Activated CD4-positive, alpha-beta T cell treated with anti-CD3 and anti-CD28 coated beads for 36 hours (primary cell): Measurements from ENCODE around the gene OSBPL10. TPM values are rescaled to one million over a fixed set of nuclear protein-coding genes. Genes with fewer than 3 reads are reported as not detected.
A peak's percentile ranks its signal among the peaks of the same experiment; 100 is the strongest.

Experiments
- ATAC-seq: fragments of 200-7000 bp; cut with Tn5 transposase; one replicate; pipeline ENCODE4 v1.10.0; 2021; ENCODE audit warnings: mild to moderate bottlenecking, moderate library complexity
- CTCF ChIA-PET: fragments of 350-600 bp; sonication (Branson Sonifier 250); formaldehyde crosslinking; loops from one replicate; lab custom pipeline; 2021; ENCODE audit warnings: antibody characterized with exemption; lab: Charles Lee
- POLR2A ChIA-PET: fragments of 350-600 bp; sonication (Branson Sonifier 250); formaldehyde crosslinking; loops from one replicate; lab custom pipeline; 2021; ENCODE audit warnings: antibody characterized with exemption, inconsistent platforms; lab: Charles Lee
- DNase-seq: peaks from one replicate; pipeline ENCODE4 v3.0.0-alpha.2; 2020
- H3K27ac Mint-ChIP-seq: one replicate; pipeline ENCODE4 v1.8.0; 2021; ENCODE audit warnings: mixed read lengths
- H3K27me3 Mint-ChIP-seq: one replicate; pipeline ENCODE4 v1.8.0; 2021; ENCODE audit warnings: mixed read lengths
- H3K36me3 Mint-ChIP-seq: one replicate; pipeline ENCODE4 v1.8.0; 2021; ENCODE audit warnings: low read depth, mixed read lengths
- H3K4me1 Mint-ChIP-seq: one replicate; pipeline ENCODE4 v1.8.0; 2021; ENCODE audit warnings: mixed read lengths
- H3K4me3 Mint-ChIP-seq: one replicate; pipeline ENCODE4 v1.8.0; 2021; ENCODE audit warnings: mild to moderate bottlenecking, moderate library complexity, mixed read lengths
- H3K9me3 Mint-ChIP-seq: one replicate; pipeline ENCODE4 v1.8.0; 2021; ENCODE audit warnings: low read depth, mixed read lengths
- intact Hi-C, 2 experiments: fragments of 100-400 bp; cut with DNase I in 1 of 2; cut with micrococcal nuclease in 1 of 2; formaldehyde crosslinking; loops; one replicate each; pipeline versions ENCODE4 v1.14.2 to v1.15.1; 2022 to 2024; cut with DNase I, micrococcal nuclease
- total RNA-seq, 2 experiments: library from RNA; stranded (reverse); gene quantifications; one replicate each; pipeline ENCODE4 v1.2.3, GENCODE V29; 2021

Gene OSBPL10
- total RNA-seq, 2 experiments from 2014 or later: 11.2 to 11.8 TPM

DNA sequence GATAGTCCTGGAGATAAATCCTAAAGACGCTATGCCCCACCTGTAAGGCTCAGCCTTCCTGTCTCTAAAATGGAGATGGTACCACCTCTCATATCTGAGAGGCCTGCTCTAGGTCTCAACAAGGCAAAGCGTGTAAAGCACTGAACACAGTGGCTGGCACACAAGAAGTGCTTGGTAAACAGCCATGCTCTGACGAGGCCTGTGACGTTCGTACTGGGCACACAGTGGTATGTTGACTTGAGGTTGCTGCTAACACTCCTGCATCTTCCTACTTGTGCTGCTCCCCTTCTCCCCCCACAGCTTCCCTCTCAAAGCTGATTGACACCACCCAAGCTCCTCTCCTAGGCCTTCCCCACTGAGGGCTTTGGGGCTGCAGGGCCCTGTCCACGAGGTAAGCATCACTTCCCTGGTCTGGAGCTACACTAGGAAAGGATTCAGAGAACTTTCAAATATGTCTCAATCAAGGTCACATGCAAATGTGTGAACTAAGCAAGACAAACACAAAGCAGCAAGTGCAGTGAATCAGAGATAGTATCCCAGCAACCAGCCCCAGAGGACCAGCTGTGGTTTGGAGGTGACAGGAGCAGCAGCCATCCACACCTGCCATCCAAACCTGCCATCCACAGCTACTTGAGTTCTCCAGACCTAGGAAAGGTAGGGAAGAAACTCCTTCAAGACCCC lies 270.8 kb downstream of the OSBPL10 start:
- no peak overlapping the region for H3K27ac Mint-ChIP-seq
- H3K9me3 Mint-ChIP-seq: no peaks in the 10 kb centered on the region
- H3K36me3 Mint-ChIP-seq: no peaks in the 10 kb centered on the region
- intact Hi-C loops: no loop called here
- ChIA-PET CTCF (no interaction called here), POLR2A (no interaction called here)
- no peak for DNase-seq
- H3K4me1 Mint-ChIP-seq: peaks cover under 1% of the 10 kb centered on the region
- no peak for ATAC-seq
- peaks cover 3% of the 10 kb centered on the region for H3K27me3 Mint-ChIP-seq
- H3K4me3 Mint-ChIP-seq: no peak overlapping the region

DNA sequence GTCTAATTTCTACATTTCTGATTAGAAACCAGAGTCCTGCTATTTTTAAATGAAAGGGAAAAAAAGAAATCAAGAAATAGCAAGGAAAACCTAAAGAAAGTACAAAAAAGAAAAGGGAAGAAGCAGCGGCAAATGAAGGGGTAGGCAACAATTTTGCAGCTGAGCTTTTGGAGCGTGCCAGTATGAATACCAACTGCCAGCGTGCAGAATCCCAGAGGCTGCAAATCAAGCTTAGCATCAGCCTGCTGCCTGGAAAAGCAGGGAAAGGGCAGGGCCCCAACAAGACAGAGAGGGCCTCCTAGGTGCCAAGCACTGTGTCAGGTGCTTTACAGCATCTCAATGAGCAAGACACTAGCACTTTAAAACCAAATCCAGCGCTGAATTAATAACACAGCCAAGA lies 271.5 kb downstream of the OSBPL10 start:
- H3K27ac Mint-ChIP-seq: no peak overlapping the region
- H3K27me3 Mint-ChIP-seq: peaks cover 3% of the 10 kb centered on the region
- ATAC-seq (no peak), DNase-seq (no peak)
- H3K9me3 Mint-ChIP-seq: no peaks in the 10 kb centered on the region
- H3K36me3 Mint-ChIP-seq: no peaks in the 10 kb centered on the region
- ChIA-PET CTCF (interaction anchor here (1.0 kb wide), 1 partner anchor 35 kb away, joined by 4 read pairs; no protein-coding TSS in a partner anchor), POLR2A (no interaction called here)
- H3K4me1 Mint-ChIP-seq: peaks cover 7% of the 10 kb centered on the region
- H3K4me3 Mint-ChIP-seq: no peak overlapping the region
- intact Hi-C loops: loop anchor here in 1 of 2 experiments (10.0 kb wide), 2 partner anchors 75 to 565 kb away; no protein-coding TSS in a partner anchor

DNA sequence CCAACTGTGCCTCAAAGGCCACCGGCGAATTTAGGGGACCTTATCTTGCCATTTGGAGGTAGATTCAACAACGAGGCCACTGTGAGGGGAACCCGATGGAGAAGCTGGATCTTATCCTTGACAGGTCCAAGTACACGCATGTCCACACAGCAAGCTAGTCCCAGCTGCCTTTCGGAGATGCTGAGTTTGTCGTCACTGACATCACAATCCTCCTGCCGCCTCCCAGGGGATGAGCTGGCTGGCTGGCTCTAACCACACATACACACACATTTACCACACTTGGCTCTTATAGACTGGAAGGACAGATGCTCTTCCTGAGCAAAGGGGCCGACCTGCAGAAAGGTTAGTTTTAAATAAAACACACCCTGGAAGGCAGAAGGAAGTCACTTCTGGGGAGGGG lies 272.1 kb downstream of the OSBPL10 start:
- ATAC-seq: no peak
- Mint-ChIP-seq H3K27ac (no peak overlapping the region), H3K27me3 (peaks cover 3% of the 10 kb centered on the region), H3K36me3 (no peaks in the 10 kb centered on the region), H3K4me1 (peaks cover 13% of the 10 kb centered on the region), H3K4me3 (no peak overlapping the region), H3K9me3 (no peaks in the 10 kb centered on the region)
- intact Hi-C loops: loop anchor here in 1 of 2 experiments (10.0 kb wide), 2 partner anchors 74 to 564 kb away; no protein-coding TSS in a partner anchor
- CTCF ChIA-PET: interaction anchor here (1.0 kb wide), 1 partner anchor 35 kb away, joined by 4 read pairs; no protein-coding TSS in a partner anchor
- DNase-seq: no peak
- POLR2A ChIA-PET: no interaction called here

- CTCF ChIA-PET: interaction anchor here (0.7 kb wide), 1 partner anchor 15 kb away, joined by 3 read pairs; no protein-coding TSS in a partner anchor
- Mint-ChIP-seq H3K36me3 (no peaks in the 10 kb centered on the region), H3K27ac (no peak overlapping the region), H3K9me3 (no peaks in the 10 kb centered on the region), H3K27me3 (peaks cover 5% of the 10 kb centered on the region), H3K4me3 (no peak overlapping the region), H3K4me1 (peaks cover 13% of the 10 kb centered on the region)
- no peak for DNase-seq
- no peak for ATAC-seq
- intact Hi-C loops: loop anchor here in 1 of 2 experiments (10.0 kb wide), 2 partner anchors 72 to 562 kb away; no protein-coding TSS in a partner anchor
- POLR2A ChIA-PET: no interaction called here
Measured at GRCh38 chr3:31707286-31707685, 273.8 kb downstream of the OSBPL10 start.

DNA sequence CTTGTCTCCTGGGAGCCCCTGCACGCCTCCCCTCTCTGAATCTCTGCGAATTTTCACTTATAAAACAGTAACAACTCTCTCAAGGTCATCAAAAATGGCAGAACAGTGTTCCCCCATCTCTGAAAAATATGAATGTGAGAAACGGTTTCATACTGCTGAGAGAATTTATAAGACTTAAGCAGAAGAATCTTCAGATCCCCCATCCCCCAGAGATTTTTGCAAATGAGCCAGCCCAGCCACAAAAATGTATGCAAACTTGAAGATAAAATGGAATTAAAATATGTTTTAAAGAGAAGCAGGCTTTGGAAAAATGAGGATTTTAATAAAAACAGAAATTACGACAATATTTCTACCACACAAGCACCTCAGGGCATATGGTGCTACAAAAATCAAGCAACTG lies 275.3 kb downstream of the OSBPL10 start:
- Mint-ChIP-seq H3K36me3 (no peaks in the 10 kb centered on the region), H3K4me1 (peaks cover 13% of the 10 kb centered on the region), H3K4me3 (no peak overlapping the region), H3K27me3 (peaks cover 5% of the 10 kb centered on the region), H3K27ac (no peak overlapping the region), H3K9me3 (no peaks in the 10 kb centered on the region)
- ATAC-seq: no peak
- ChIA-PET CTCF (interaction anchor here (0.9 kb wide), 1 partner anchor 10 kb away, joined by 3 read pairs; no protein-coding TSS in a partner anchor), POLR2A (no interaction called here)
- no peak for DNase-seq
- intact Hi-C loops: loop anchor here in 1 of 2 experiments (10.0 kb wide), 2 partner anchors 71 to 561 kb away; no protein-coding TSS in a partner anchor

- Mint-ChIP-seq H3K9me3 (no peaks in the 10 kb centered on the region), H3K27ac (peak overlapping the region; percentile 24), H3K36me3 (no peaks in the 10 kb centered on the region), H3K4me1 (peaks cover 13% of the 10 kb centered on the region), H3K27me3 (peaks cover 5% of the 10 kb centered on the region), H3K4me3 (no peak overlapping the region)
- POLR2A ChIA-PET: no interaction called here
- intact Hi-C loops: loop anchor here (5.0 to 10.0 kb wide), 3 partner anchors 70 to 927 kb away; no protein-coding TSS in a partner anchor
- ATAC-seq: peak; percentile 98
- DNase-seq: peak; percentile 69
- CTCF ChIA-PET: interaction anchor here (0.7 to 1.5 kb wide), 7 partner anchors 9 to 314 kb away, joined by 3 to 4 read pairs (median 3); no protein-coding TSS in a partner anchor
Measured at GRCh38 chr3:31704591-31705179, 276.4 kb downstream of the OSBPL10 start.

- no peak overlapping the region for H3K4me3 Mint-ChIP-seq
- DNase-seq: no peak
- intact Hi-C loops: loop anchor here (5.0 to 10.0 kb wide), 3 partner anchors 69 to 927 kb away; no protein-coding TSS in a partner anchor
- no peak overlapping the region for H3K27ac Mint-ChIP-seq
- no peaks in the 10 kb centered on the region for H3K9me3 Mint-ChIP-seq
- peaks cover 5% of the 10 kb centered on the region for H3K27me3 Mint-ChIP-seq
- no peak for ATAC-seq
- POLR2A ChIA-PET: no interaction called here
- H3K36me3 Mint-ChIP-seq: no peaks in the 10 kb centered on the region
- H3K4me1 Mint-ChIP-seq: peaks cover 13% of the 10 kb centered on the region
- CTCF ChIA-PET: interaction anchor here (0.7 to 1.5 kb wide), 7 partner anchors 12 to 315 kb away, joined by 3 to 4 read pairs (median 3); no protein-coding TSS in a partner anchor
Measured at GRCh38 chr3:31704156-31704555, 276.9 kb downstream of the OSBPL10 start.

GRCh38 chr3:31701286-31701685 lies 279.8 kb downstream of the OSBPL10 start:
- POLR2A ChIA-PET: no interaction called here
- ATAC-seq: no peak
- H3K36me3 Mint-ChIP-seq: no peaks in the 10 kb centered on the region
- no peak overlapping the region for H3K4me3 Mint-ChIP-seq
- DNase-seq: no peak
- no peaks in the 10 kb centered on the region for H3K9me3 Mint-ChIP-seq
- intact Hi-C loops: loop anchor here (5.0 to 10.0 kb wide), 3 partner anchors 66 to 924 kb away; no protein-coding TSS in a partner anchor
- H3K4me1 Mint-ChIP-seq: peaks cover 13% of the 10 kb centered on the region
- H3K27me3 Mint-ChIP-seq: peaks cover 2% of the 10 kb centered on the region
- CTCF ChIA-PET: no interaction called here
- H3K27ac Mint-ChIP-seq: no peak overlapping the region

DNA sequence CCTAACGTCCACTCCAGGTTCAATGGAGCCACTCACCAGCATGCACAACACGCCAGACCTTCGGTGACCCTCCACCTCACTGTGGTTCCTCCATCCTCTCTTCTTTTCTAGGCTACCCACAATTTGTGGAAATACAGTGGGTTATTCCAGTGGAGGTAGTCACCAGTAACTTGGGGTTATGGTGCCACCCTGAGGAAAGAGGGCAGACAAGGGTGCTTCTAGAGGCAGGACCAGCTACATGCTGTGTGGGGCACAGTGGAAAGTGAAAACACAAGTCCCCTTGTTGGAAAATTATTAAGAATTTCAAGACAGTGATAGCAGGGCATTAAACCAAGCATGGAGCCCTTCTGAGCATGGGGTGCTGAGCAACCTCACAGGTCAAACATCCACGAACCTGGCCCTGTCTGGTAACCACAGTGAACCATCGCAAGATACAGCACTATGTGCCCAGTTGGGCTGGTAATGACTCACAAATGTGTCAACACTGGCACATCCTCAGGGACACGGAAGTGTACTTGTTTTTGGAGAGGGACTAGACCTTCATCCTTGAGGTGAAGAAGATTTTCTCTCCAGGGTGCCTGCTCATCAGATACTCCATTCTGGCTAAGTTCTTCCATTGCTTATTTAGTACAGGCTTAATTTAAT lies 281.6 kb downstream of the OSBPL10 start:
- ChIA-PET POLR2A (no interaction called here), CTCF (no interaction called here)
- DNase-seq (no peak), ATAC-seq (no peak)
- H3K27ac Mint-ChIP-seq: no peak overlapping the region
- no peak overlapping the region for H3K4me3 Mint-ChIP-seq
- peaks cover 4% of the 10 kb centered on the region for H3K4me1 Mint-ChIP-seq
- no peaks in the 10 kb centered on the region for H3K9me3 Mint-ChIP-seq
- no peaks in the 10 kb centered on the region for H3K36me3 Mint-ChIP-seq
- peaks cover 2% of the 10 kb centered on the region for H3K27me3 Mint-ChIP-seq
- intact Hi-C loops: loop anchor here in 1 of 2 experiments (5.0 kb wide), 1 partner anchor 147 kb away; no protein-coding TSS in a partner anchor

DNA sequence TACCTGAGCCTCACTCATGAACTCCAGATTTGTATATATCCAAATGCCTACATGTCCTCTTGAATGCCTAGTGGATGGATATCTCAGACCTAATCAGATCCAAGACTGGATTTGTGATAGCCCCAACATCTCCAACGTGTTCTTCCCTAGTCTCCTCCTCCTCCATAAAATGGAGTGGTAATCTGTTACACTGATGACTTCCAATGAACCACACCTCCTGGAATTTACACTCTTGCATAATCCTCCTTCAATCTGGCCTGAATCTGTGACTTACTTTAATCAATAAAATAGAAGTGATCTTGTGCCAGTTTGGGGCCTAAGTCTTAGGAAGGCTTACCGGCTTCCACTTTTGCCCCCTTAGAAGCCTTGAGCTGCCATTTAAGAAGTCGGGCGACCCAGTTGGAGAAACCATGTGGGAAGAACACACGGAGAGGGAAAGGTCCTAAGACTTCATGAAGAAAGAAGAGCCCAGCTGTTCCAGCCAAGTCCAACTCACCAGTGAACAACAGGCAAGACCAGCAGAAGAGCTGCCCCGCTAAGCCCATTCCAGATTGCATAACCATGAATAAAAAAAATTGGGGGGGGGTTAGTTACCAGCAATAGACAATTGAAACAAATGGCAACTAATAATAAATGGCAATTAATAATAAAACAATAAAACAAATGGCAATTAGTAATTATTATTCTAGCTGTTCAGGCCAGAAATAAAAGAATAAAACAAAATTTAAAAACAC lies 284.1 kb downstream of the OSBPL10 start:
- POLR2A ChIA-PET: no interaction called here
- Mint-ChIP-seq H3K4me1 (no peaks in the 10 kb centered on the region), H3K27me3 (no peaks in the 10 kb centered on the region), H3K4me3 (no peak overlapping the region), H3K9me3 (no peaks in the 10 kb centered on the region), H3K36me3 (no peaks in the 10 kb centered on the region), H3K27ac (no peak overlapping the region)
- CTCF ChIA-PET: interaction anchor here (0.7 to 0.8 kb wide), 2 partner anchors 1077 to 1172 kb away, joined by 3 read pairs; no protein-coding TSS in a partner anchor
- ATAC-seq: no peak
- DNase-seq: no peak
- intact Hi-C loops: loop anchor here in 1 of 2 experiments (5.0 kb wide), 1 partner anchor 145 kb away; no protein-coding TSS in a partner anchor
